ENCODE measurements around the gene USH1G. TPM values are rescaled to one million over a fixed set of nuclear protein-coding genes. Genes with fewer than 3 reads are reported as not detected.

USH1G gene
- total RNA-seq, 1 donor from 2014 or later = not detected

DNA sequence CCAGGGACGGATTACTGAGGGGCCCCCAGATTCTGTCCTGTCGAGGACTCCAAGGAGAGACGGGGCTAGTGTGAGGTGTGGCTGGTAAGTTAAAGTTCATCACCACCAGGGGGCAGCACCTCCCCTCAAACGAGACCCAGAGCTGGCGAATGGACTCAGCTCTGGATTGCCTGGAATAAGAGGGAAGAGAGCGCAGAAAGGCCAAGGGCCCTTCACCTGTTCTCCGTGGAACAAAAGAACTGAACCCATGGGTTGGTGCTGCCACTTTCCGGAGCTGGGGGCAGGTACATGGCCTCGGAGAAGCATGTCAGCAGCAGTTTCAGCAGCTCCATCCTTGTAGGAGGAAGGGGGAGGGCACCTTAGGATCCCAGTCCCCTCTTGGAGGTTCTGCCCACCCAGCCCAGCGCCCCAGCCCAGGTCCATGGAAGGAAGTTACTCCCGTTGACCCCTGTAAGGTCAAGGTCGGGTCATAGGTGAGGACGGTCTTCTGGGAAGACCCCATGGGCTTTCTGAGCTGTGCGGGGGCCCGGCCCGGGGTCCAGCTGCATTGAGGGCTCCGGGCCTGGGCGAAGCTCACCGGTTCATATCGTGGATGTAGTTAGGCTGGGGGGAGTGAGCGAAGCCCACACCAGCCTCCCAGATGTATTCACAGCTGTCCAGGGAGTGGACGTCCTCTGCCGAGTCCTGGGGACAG lies 38.7 kb upstream of the USH1G start:
- H3K27ac Mint-ChIP-seq = no peak overlapping the region

DNA sequence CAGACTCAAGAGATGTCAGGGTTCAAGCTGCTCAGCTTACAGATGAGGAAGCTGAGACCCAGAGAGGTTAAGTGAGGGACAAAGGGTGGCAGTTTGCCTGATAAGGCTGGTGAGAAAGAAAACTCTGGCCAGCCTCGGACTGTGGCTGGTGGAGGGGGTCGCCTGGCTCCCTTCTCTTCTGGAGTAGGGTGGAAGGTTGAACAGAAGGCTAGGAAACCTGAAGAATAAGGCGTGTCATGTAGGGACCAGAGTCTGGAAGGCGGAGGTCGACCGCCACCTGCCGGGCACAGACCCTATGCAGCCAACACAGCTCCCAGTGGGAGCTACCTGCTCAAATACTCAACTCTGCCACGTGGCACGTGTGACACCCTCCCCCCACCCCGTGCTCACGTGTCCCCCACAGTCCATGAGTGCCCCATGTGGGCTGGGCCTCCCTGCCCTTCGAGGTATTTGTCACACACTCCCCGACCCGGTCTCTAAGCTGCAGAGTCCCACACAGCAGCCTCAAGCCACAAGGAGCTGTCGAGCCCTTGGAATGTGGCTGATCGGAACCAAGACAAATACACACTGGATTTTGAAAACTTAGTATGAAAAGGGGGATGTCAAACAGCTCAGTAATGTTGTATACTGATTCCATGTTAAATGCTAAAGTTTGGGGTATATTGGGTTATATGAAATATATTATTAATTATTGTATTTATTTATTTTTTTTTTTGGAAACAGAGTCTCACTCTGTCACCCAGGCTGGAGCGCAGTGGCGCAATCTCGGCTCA lies 37.7 kb upstream of the USH1G start:
- no peaks in the 10 kb centered on the region for H3K4me1 Mint-ChIP-seq (ENCODE audit: low read depth)
- intact Hi-C loops (cut with micrococcal nuclease) = loop anchor here (1.0 to 5.0 kb wide), 9 partner anchors 52 to 452 kb away; partner anchors contain the start of genes ARMC7, MRPL58 and NT5C
- H3K27me3 Mint-ChIP-seq (ENCODE audit: insufficient read depth) = peaks cover 8% of the 10 kb centered on the region
- H3K27ac Mint-ChIP-seq = no peak overlapping the region
- H3K4me3 Mint-ChIP-seq = no peak overlapping the region
- no peaks in the 10 kb centered on the region for H3K36me3 Mint-ChIP-seq (ENCODE audit: low read depth)
- H3K9me3 Mint-ChIP-seq = no peaks in the 10 kb centered on the region
- no peak for DNase-seq (ENCODE audit: low spot score)

More for the DNA sequence above, 38.7 kb upstream of the USH1G start:
- Mint-ChIP-seq H3K9me3 (no peaks in the 10 kb centered on the region), H3K36me3 (ENCODE audit: low read depth) (no peaks in the 10 kb centered on the region), H3K4me1 (ENCODE audit: low read depth) (no peaks in the 10 kb centered on the region), H3K4me3 (no peak overlapping the region), H3K27me3 (ENCODE audit: insufficient read depth) (peaks cover 7% of the 10 kb centered on the region)
- DNase-seq (ENCODE audit: low spot score) = peak; percentile 70
- intact Hi-C loops (cut with micrococcal nuclease) = loop anchor here (1.0 to 5.0 kb wide), 9 partner anchors 50 to 450 kb away; partner anchors contain the start of genes ARMC7, MRPL58 and NT5C

DNA sequence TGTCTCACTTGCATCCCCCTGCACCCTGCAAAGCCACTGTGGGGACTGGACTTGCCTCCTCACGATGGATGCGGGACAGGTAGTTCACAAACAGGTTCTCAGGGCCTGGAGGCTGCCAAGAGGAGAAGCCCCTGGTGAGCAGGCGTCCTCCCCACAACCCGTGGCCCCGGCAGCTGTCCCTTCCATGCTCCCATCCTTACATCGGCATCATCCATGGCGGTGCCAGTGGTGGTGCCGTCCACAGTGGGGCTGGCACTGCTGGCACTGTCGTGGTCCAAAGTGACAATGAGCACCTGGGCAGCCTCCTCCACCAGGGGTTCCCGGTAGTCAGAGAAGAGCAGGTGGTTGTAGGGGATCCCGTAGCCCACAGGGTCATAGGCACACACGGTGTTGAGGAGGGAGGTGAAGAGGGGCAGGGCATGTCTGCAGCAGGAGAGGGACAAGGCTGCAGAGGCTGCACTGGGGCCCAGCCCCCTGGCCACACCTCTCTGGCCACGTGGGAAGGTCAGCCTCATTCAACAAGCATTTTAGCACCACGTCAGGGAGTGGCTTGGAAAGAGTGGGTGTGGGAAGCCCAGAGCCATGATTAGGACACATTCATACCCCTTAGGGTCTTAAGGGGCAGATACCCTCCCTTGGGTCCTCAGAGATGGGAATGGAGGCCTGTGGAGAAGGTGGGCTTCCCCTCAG lies 36.9 kb upstream of the USH1G start:
- Mint-ChIP-seq H3K27me3 (ENCODE audit: insufficient read depth) (peaks cover 8% of the 10 kb centered on the region), H3K9me3 (no peaks in the 10 kb centered on the region)

DNA sequence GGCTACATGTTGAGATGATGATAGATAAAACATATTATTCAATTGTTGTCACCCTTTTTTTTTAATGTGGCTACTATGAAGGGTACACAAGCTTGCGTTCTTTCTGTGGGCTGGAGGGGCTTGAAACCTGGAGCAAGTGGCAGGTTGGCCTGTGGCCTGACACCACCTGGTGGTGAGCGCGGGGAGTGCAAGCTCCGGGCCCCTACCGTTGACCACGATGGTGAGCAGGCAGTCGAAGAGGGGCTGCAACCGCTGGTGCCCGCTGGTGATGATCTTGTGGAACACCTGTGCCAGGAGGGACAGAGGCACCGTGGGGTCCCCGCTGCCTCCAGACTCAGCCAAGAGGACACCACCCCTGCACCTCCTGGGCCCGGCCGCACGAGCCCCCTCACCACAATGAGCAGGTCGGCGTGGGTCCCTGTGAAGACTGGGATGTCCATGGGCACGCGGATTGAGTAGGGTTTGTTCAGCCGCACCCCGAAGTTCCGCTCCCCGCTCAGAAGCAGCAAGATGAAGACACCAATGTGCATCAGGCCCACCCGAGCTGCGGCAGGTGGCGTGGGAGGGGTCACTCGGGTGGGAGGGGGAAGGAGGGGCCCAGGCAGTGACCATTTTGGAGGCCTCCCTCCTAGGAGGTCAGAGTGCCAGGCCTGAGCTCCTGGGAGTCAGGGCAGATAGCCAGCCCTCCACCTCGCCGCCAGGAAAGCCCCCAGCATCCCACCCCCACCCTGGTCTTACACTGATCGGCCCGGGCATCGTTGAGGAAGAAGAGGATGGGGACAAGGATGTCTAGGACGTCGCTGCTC lies 35.1 kb upstream of the USH1G start:
- H3K27ac Mint-ChIP-seq = no peak overlapping the region
- peak; percentile 65 for DNase-seq (ENCODE audit: low spot score)
- no peaks in the 10 kb centered on the region for H3K4me1 Mint-ChIP-seq (ENCODE audit: low read depth)
- H3K9me3 Mint-ChIP-seq = no peaks in the 10 kb centered on the region
- H3K27me3 Mint-ChIP-seq (ENCODE audit: insufficient read depth) = peaks cover 8% of the 10 kb centered on the region
- intact Hi-C loops (cut with micrococcal nuclease) = loop anchor here (1.0 kb wide), 1 partner anchor 35 kb away; the partner anchor contains the start of gene USH1G
- no peaks in the 10 kb centered on the region for H3K36me3 Mint-ChIP-seq (ENCODE audit: low read depth)
- no peak overlapping the region for H3K4me3 Mint-ChIP-seq

More for the DNA sequence above, 36.9 kb upstream of the USH1G start:
- Mint-ChIP-seq H3K36me3 (ENCODE audit: low read depth) (no peaks in the 10 kb centered on the region), H3K4me1 (ENCODE audit: low read depth) (no peaks in the 10 kb centered on the region), H3K27ac (no peak overlapping the region), H3K4me3 (no peak overlapping the region)
- no peak for DNase-seq (ENCODE audit: low spot score)
- intact Hi-C loops (cut with micrococcal nuclease) = loop anchor here (2.0 to 5.0 kb wide), 5 partner anchors 73 to 303 kb away; partner anchors contain the start of gene ARMC7

DNA sequence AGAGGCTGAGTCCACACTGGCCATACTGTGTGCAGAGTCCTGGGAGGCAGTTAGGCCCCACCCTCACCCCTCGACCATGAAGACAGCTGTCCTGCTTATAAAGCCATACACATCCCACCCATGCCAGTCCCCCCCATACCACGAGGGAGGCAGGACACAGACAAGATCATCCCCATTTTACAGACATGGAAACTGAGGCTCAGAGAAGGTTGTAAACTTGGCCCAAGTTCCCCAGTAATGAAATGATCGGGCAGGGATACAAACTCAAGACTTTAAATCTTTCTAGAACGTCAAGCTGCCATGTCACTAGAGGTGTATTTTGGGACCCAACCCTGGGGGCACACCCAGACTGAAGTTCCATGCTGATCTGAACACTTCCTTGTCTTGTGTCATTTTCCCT lies 33.0 kb upstream of the USH1G start:
- H3K9me3 Mint-ChIP-seq = no peaks in the 10 kb centered on the region
- intact Hi-C loops (cut with micrococcal nuclease) = no loop called here
- H3K27ac Mint-ChIP-seq = no peak overlapping the region
- H3K4me3 Mint-ChIP-seq = no peak overlapping the region
- DNase-seq (ENCODE audit: low spot score) = no peak
- peaks cover 8% of the 10 kb centered on the region for H3K27me3 Mint-ChIP-seq (ENCODE audit: insufficient read depth)
- no peaks in the 10 kb centered on the region for H3K36me3 Mint-ChIP-seq (ENCODE audit: low read depth)
- H3K4me1 Mint-ChIP-seq (ENCODE audit: low read depth) = no peaks in the 10 kb centered on the region

DNA sequence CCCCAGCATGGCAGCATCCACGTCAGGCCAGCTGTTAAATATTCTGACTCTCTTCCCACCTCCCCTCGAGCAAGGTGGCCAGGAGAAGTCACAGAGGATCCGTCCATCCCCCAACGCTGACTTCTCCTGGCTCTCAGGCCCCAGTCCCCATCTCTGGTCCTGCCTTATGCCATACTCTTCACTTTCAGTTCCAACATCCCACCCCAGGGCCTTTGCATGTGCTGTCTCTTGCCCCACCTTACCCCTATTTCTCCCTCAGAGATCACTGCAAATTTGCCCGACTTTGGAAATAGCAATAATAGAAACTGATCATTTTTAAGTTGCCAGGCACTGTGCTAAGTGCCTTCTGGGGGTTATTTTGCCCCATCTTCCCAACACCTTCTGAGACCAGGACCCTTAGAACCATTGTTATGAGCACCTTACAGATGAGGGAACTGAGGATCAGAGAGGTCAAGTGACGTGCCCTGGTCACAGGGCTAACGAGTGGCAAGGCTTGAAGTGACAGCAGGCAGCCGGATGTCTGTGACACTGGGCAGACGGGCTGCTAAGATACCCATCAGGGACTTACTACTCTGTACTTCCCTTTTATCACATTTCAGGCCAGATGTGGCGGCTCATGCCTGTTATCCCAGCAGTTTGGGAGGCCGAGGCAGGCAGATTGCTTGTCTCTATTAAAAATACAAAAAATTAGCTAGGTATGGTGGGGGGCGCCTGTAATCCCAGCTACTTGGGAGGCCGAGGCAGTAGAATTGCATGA lies 31.8 kb upstream of the USH1G start:
- Mint-ChIP-seq H3K4me1 (ENCODE audit: low read depth) (no peaks in the 10 kb centered on the region), H3K27me3 (ENCODE audit: insufficient read depth) (peaks cover 8% of the 10 kb centered on the region), H3K27ac (no peak overlapping the region), H3K4me3 (no peak overlapping the region), H3K9me3 (no peaks in the 10 kb centered on the region), H3K36me3 (ENCODE audit: low read depth) (no peaks in the 10 kb centered on the region)
- intact Hi-C loops (cut with micrococcal nuclease) = no loop called here
- no peak for DNase-seq (ENCODE audit: low spot score)

DNA sequence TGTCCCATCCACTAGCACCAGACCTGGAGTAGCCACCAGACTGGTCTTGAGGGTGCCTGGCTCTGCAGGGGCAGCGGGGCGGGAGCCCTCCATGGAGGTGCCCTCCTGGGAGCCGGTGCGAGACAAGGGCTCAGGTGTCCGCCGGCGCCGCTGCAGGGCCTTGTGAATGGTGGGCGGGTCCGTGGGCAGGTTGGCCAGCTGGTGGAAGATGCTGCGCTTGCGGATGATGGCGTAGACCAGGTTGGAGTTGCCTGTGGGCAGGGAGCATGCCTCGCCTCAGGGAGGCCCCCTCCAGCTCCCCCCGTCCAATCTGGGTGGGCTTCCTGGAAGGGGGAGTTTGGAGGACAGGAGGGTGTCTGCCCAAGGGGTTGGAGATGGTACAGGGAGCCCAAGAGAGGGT lies 31.1 kb upstream of the USH1G start:
- Mint-ChIP-seq H3K36me3 (ENCODE audit: low read depth) (no peaks in the 10 kb centered on the region), H3K4me3 (no peak overlapping the region), H3K27ac (no peak overlapping the region), H3K27me3 (ENCODE audit: insufficient read depth) (peaks cover 8% of the 10 kb centered on the region), H3K4me1 (ENCODE audit: low read depth) (no peaks in the 10 kb centered on the region), H3K9me3 (no peaks in the 10 kb centered on the region)
- intact Hi-C loops (cut with micrococcal nuclease) = no loop called here
- DNase-seq (ENCODE audit: low spot score) = no peak

DNA sequence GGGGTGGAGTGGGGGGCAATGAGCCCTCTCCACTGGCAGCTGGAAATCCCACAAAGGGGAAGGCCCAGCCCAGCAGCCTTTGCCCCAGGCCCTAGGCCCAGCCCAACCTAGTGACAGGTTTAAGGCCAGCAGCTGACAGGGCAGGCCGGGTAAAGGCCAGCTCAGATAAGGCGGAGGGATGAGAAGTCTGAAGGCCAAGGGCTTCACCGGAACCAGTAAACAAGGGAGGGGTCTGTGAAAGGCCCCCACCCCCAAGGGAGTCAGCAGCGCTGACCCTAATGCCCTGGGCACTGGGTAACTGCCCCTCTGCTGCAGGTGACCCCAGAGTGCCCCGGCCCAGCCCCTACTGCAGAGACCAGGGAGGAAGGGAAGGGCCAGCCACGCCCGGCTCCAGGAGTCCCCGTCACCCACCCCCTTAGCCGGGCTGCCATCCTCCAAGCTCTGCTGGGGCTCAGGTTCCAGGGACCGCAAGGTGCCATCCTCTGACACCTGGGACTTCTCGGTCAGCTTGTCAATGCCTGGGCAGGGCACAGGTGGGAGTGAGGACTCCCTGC lies 30.2 kb upstream of the USH1G start:
- intact Hi-C loops (cut with micrococcal nuclease) = no loop called here
- Mint-ChIP-seq H3K4me3 (no peak overlapping the region), H3K4me1 (ENCODE audit: low read depth) (no peaks in the 10 kb centered on the region), H3K27me3 (ENCODE audit: insufficient read depth) (peaks cover 7% of the 10 kb centered on the region), H3K9me3 (no peaks in the 10 kb centered on the region), H3K27ac (no peak overlapping the region), H3K36me3 (ENCODE audit: low read depth) (no peaks in the 10 kb centered on the region)
- no peak for DNase-seq (ENCODE audit: low spot score)

DNA sequence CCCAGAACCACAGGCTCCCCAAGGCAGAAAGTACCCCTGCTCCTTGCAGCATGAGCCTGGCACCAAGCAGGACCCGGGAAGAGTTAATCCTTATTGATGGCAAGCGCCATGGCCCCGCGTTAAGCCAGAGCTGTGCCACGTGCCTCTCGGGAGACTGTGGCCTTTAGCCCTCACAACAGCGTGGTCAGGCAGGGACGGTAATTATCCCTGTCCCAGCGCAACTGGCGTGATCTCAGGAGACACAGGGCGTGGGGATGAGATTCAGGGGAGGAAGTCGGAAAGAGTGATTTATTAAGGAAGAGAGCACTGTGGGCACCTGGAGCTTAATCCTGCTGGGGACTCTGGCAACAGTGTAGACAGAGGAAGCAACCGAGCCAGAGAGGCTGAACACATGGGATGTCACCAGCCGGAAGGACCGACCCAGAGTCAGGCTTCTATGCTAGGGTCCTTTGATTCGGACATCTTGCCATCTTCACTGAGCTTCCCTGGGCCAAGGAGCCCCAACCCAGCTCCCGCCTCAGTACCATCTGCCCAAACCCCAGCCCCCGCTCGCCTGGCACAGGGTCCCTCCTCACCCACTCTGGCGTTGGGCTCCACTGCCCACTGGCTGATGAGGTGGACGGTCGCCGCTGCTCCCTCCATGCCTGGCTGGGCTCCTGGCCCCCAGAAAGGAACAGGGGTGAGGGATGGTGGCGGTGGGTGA lies 29.5 kb upstream of the USH1G start:
- Mint-ChIP-seq H3K27ac (no peak overlapping the region), H3K4me3 (no peak overlapping the region), H3K4me1 (ENCODE audit: low read depth) (no peaks in the 10 kb centered on the region), H3K27me3 (ENCODE audit: insufficient read depth) (peaks cover 3% of the 10 kb centered on the region), H3K9me3 (no peaks in the 10 kb centered on the region), H3K36me3 (ENCODE audit: low read depth) (no peaks in the 10 kb centered on the region)
- intact Hi-C loops (cut with micrococcal nuclease) = no loop called here
- no peak for DNase-seq (ENCODE audit: low spot score)

DNA sequence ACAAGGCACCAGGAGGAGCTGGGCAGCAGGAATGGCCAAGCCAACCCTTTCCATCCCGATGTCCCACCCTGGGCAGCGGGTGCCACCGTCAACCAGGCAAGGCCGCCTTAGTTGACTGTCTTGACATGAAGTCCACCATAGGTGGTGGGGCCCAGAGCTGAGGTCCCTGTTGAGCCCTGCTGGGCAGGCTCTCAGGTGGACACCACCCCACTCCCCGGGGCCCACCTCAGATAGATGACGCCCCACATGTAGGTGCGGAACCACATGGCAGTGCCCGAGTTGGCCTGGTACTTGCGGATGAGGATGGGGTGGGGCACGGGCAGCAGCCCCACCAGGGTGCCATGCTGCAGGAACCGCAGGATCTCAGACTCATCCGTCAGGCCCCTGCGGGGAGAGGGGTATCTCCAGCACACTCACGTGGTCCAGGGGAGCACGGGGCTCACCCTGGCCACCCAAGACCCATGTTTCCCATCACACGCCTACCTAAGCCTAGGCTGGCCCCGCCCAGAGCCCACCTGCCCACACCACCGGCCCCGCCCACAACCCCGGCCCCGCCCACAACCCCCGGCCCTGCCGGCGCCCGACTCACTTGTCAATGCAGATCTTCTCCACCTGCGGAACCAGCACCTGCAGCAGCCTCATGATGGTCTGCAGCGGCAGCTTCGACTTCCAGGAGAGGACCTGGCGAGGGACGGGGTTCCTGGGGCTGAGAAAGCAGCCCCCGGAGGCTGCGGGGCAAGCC lies 28.8 kb upstream of the USH1G start:
- Mint-ChIP-seq H3K4me1 (ENCODE audit: low read depth) (no peaks in the 10 kb centered on the region), H3K36me3 (ENCODE audit: low read depth) (no peaks in the 10 kb centered on the region), H3K9me3 (no peaks in the 10 kb centered on the region), H3K27ac (no peak overlapping the region), H3K4me3 (no peak overlapping the region), H3K27me3 (ENCODE audit: insufficient read depth) (peaks cover 1% of the 10 kb centered on the region)
- intact Hi-C loops (cut with micrococcal nuclease) = no loop called here
- DNase-seq (ENCODE audit: low spot score) = no peak

DNA sequence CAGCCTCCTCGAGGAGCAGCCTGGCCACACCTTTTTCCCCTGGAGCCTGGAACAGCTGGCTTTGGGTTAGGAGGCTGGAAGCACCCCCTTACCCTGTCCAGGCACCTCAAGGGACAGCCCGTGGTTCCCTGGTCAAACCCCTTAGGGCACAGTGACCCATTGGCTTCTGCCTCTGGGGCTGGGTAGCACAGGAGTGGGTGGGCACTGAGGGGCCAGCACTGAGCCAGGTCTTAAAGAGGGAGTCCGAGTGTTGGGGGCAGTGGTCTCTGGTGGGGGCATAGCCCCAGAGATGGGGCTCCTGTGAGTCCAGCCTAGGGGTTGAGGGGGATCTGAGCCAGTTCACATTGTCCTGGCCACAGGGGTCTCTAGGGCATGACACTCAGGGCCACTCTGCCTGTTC lies 28.0 kb upstream of the USH1G start:
- Mint-ChIP-seq H3K4me1 (ENCODE audit: low read depth) (no peaks in the 10 kb centered on the region), H3K9me3 (no peaks in the 10 kb centered on the region), H3K27me3 (ENCODE audit: insufficient read depth) (no peaks in the 10 kb centered on the region), H3K36me3 (ENCODE audit: low read depth) (no peaks in the 10 kb centered on the region), H3K4me3 (no peak overlapping the region), H3K27ac (no peak overlapping the region)
- DNase-seq (ENCODE audit: low spot score) = no peak
- intact Hi-C loops (cut with micrococcal nuclease) = no loop called here

Data from activated T-helper 1 cell treated with anti-CD3 and anti-CD28 coated beads, Interleukin-12 subunit alpha, Interleukin-12 subunit beta, Interleukin-2, Interleukin-4 antibody, amounts not matched to agents 30 ng/mL and 10 ng/mL and 1 ng/mL, durations not matched to agents 14 hours and 24 hours and 36 hours (primary cell).